Activated naive CD4-positive, alpha-beta T cell treated with anti-CD3 and anti-CD28 coated beads for 36 hours (primary cell): Measurements from ENCODE around the gene NPY2R. TPM values are rescaled to one million over a fixed set of nuclear protein-coding genes. Genes with fewer than 3 reads are reported as not detected.

ENCODE experiments used
- CTCF ChIA-PET: fragments of 350-600 bp; sonication (Branson Sonifier 250); formaldehyde crosslinking; loops from one replicate; lab custom pipeline; 2021; ENCODE audit warnings: antibody characterized with exemption; lab: Charles Lee
- DNase-seq: peaks from one replicate; pipeline ENCODE4 v3.0.0-alpha.2; 2020
- H3K27ac Mint-ChIP-seq: one replicate; pipeline ENCODE4 v1.8.0; 2021; ENCODE audit warnings: mild to moderate bottlenecking, mixed read lengths
- H3K27me3 Mint-ChIP-seq: one replicate; pipeline ENCODE4 v1.8.0; 2021; ENCODE audit warnings: low read depth, mixed read lengths
- H3K36me3 Mint-ChIP-seq: one replicate; pipeline ENCODE4 v1.8.0; 2021; ENCODE audit warnings: low read depth, mixed read lengths
- H3K4me1 Mint-ChIP-seq: one replicate; pipeline ENCODE4 v1.8.0; 2021; ENCODE audit warnings: low read depth, mixed read lengths
- H3K4me3 Mint-ChIP-seq: one replicate; pipeline ENCODE4 v1.8.0; 2021; ENCODE audit warnings: mild to moderate bottlenecking, moderate library complexity, mixed read lengths
- H3K9me3 Mint-ChIP-seq: one replicate; pipeline ENCODE4 v1.8.0; 2021; ENCODE audit warnings: mixed read lengths
- intact Hi-C: fragments of 100-400 bp; cut with micrococcal nuclease; formaldehyde crosslinking; loops from one replicate; pipeline ENCODE4 v1.15.1; 2023
- total RNA-seq, 2 experiments: library from RNA; stranded (reverse); gene quantifications; one replicate each; pipeline ENCODE4 v1.2.3, GENCODE V29; 2021

Gene NPY2R
- total RNA-seq, 2 experiments from 2014 or later, result not detected

DNA sequence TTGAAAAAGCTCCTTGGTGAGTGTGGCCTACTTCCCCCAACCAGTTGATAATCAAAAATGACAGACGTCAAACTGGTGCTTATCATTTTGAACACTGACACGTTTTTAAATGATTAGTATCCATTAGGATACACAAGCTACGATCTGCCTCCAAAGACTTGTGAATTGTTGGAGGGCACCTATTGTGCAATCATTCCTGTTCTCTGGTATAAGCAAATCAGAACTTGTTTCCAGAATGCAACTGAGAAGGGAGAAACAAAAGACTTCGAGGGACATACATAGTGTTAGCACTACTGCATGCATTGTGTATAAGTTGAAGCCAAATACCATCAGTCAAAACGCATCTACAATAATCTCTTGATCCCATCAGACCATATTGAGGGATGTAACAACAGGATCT lies 11.6 kb downstream of the NPY2R start:
- Mint-ChIP-seq H3K27ac (no peak overlapping the region), H3K4me1 (no peaks in the 10 kb centered on the region), H3K9me3 (no peaks in the 10 kb centered on the region), H3K36me3 (no peaks in the 10 kb centered on the region), H3K4me3 (no peak overlapping the region), H3K27me3 (peaks cover 5% of the 10 kb centered on the region)
- intact Hi-C loops, result no loop called here
- CTCF ChIA-PET, result no interaction called here
- DNase-seq, result no peak

DNA sequence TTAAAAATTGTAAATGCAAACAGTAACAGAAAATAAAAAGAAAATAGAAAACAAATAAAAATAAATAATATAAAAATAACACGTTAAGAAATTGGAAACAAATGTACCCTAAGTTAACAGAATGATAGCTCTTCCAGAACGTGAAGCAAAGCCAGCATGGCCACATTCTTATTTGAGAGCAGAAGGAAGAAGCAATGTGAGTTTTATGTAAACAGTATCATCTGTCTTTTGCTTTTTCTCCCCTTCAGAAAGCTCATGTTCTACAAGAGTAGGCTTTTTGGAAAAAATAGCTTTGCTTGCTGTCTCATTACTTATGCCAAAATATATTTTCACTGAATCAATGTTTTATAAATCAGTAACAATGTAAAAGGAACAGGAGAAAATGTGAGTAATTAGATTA lies 18.7 kb downstream of the NPY2R start:
- intact Hi-C loops, result no loop called here
- Mint-ChIP-seq H3K27me3 (no peaks in the 10 kb centered on the region), H3K9me3 (no peaks in the 10 kb centered on the region), H3K4me1 (no peaks in the 10 kb centered on the region), H3K4me3 (no peak overlapping the region), H3K36me3 (no peaks in the 10 kb centered on the region), H3K27ac (no peak overlapping the region)
- CTCF ChIA-PET, result interaction anchor here (1.3 kb wide), 1 partner anchor 20 kb away, joined by 4 read pairs; no protein-coding TSS in a partner anchor
- no peak for DNase-seq

DNA sequence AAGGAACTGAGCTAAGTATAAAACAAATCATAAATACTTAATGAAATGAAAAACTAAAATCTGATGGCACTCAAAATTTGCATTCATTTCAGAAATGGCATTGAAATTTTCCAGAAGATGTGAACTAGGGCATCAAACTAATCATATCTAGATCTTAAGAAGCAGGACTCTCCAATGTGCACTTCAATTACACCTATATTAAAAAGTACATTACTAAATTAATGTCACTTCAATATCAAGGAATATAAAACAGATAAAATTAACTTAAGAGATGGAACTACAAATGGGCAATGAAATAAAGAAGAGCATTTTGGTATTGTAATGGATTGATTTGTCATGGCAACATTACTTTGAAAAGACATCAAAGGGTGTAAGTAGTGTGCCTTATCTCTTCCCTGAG lies 20.3 kb downstream of the NPY2R start:
- no peaks in the 10 kb centered on the region for H3K36me3 Mint-ChIP-seq
- H3K27me3 Mint-ChIP-seq, result no peaks in the 10 kb centered on the region
- H3K9me3 Mint-ChIP-seq, result no peaks in the 10 kb centered on the region
- H3K4me1 Mint-ChIP-seq, result no peaks in the 10 kb centered on the region
- intact Hi-C loops, result no loop called here
- no peak for DNase-seq
- H3K4me3 Mint-ChIP-seq, result no peak overlapping the region
- H3K27ac Mint-ChIP-seq, result no peak overlapping the region
- CTCF ChIA-PET, result no interaction called here

DNA sequence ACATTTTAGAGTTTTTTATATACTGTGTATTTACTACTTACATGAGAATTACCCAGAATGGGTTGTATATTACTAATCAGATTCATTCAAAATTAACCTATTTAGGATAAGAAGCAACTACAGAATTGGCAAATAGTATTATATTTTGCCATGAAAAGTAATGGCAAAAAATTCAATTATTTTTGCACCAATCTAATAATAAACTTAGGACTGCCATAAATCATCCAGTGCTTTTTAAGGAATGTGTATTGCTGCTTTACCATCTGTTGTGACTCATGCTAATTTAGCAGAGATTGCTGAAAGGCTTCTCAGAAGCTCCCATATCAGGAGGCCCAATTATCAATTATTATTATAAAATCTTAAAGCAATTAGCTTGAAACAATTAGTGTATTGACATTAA lies 24.0 kb downstream of the NPY2R start:
- Mint-ChIP-seq H3K36me3 (no peaks in the 10 kb centered on the region), H3K9me3 (no peaks in the 10 kb centered on the region), H3K4me1 (no peaks in the 10 kb centered on the region), H3K4me3 (no peak overlapping the region), H3K27ac (no peak overlapping the region), H3K27me3 (no peaks in the 10 kb centered on the region)
- intact Hi-C loops, result no loop called here
- CTCF ChIA-PET, result no interaction called here
- no peak for DNase-seq

DNA sequence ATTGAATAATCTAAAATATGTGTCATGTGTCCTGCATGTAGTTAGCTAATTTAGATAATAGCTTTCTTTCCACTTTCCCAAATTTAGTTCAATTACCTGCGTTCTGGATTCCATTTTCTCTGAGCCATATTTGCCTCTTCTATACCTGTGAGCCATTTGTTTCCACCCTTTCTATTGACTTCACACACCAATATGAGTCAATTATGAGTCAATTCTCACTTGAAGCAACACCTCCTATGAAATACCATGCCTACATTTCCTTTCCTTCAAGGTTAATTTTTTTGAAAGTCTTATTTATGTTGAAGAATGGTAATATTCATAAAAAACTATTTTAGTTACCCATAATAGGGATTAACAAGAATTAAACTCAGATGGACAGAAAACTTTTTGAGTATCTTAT lies 25.8 kb downstream of the NPY2R start:
- Mint-ChIP-seq H3K27ac (no peak overlapping the region), H3K4me3 (no peak overlapping the region), H3K36me3 (no peaks in the 10 kb centered on the region), H3K9me3 (no peaks in the 10 kb centered on the region), H3K4me1 (no peaks in the 10 kb centered on the region), H3K27me3 (no peaks in the 10 kb centered on the region)
- CTCF ChIA-PET, result no interaction called here
- no peak for DNase-seq
- intact Hi-C loops, result no loop called here

DNA sequence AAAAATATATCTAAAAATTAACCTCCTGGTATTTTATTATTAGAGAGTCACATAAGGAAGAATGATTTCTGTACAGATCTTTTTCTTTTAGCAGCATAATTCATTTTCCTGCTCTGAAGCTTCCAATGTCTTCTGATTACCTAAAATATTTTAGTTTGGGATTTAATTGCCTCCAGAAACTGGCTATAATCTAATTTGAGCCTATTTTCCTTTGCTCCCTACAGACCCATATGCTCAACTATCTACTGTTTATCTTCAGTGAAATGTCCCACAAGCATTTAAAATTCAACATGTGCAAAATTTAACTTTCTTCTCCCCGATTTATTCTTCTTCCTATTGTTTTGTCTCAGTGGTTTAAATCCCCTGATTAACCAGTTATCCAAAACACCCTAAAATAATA lies 29.1 kb downstream of the NPY2R start:
- H3K9me3 Mint-ChIP-seq, result no peaks in the 10 kb centered on the region
- CTCF ChIA-PET, result no interaction called here
- H3K4me3 Mint-ChIP-seq, result no peak overlapping the region
- DNase-seq, result no peak
- H3K27me3 Mint-ChIP-seq, result no peaks in the 10 kb centered on the region
- no peak overlapping the region for H3K27ac Mint-ChIP-seq
- intact Hi-C loops, result no loop called here
- no peaks in the 10 kb centered on the region for H3K36me3 Mint-ChIP-seq
- H3K4me1 Mint-ChIP-seq, result no peaks in the 10 kb centered on the region

DNA sequence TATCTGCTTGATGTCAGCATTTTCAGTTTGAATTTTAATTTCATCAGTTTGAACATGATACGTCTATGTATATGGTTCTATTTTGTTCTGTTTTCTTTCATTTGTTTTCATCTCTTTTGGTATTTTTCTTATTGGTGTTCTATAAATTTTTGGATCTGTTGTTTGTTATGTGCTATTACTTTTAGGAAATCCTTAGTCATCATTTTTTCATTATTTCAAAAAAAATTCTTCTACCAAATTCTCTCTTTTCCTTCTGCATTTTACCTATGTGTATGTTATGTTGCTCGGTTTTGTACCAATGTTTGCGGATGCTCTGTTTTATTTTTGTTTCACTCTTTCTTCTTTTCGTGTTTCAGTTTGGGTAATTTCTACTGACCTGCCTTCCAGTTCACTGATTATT lies 32.8 kb downstream of the NPY2R start:
- Mint-ChIP-seq H3K27me3 (peaks cover 5% of the 10 kb centered on the region), H3K36me3 (no peaks in the 10 kb centered on the region), H3K27ac (no peak overlapping the region), H3K4me1 (no peaks in the 10 kb centered on the region), H3K4me3 (no peak overlapping the region), H3K9me3 (no peaks in the 10 kb centered on the region)
- CTCF ChIA-PET, result no interaction called here
- intact Hi-C loops, result no loop called here
- DNase-seq, result no peak

DNA sequence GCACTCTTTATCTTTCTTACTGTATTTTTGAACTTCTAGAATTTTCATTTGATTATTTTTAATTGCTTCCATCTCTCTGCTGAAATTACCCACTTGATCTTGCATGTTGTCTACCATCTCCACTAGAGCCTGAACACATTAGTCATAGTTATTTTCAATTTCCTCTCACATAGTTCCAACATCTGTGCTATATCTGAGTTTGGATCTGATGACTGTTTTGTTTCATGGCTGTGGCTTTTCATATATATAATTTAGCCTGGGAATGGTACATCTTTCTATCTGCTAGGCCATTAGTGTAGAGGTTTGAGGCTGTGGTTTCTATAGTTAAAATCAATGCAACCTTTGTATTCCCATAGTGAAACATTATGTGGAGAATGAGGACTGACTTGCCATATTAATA lies 33.2 kb downstream of the NPY2R start:
- Mint-ChIP-seq H3K27ac (no peak overlapping the region), H3K4me1 (no peaks in the 10 kb centered on the region), H3K9me3 (no peaks in the 10 kb centered on the region), H3K4me3 (no peak overlapping the region), H3K36me3 (no peaks in the 10 kb centered on the region), H3K27me3 (peaks cover 5% of the 10 kb centered on the region)
- CTCF ChIA-PET, result no interaction called here
- intact Hi-C loops, result no loop called here
- DNase-seq, result no peak

DNA sequence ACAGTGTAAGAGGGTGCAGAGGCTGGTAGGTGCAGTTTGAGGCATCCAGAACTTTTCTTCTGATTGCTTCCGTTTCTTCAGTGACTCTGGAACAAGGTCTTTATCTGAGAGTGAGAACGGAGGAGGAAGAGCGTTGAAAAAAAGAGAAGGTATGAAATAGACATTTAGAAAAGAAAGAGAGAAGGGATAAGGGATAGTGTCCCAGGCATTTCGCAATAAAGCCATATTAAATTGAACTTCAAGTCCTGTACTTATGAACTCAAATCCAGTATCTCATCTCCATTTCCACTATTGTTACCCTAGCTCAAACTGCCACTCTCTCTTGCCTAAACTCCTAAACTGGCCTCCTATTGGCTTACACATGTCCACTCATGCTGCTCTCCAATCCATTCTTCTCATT lies 36.7 kb downstream of the NPY2R start:
- Mint-ChIP-seq H3K27ac (no peak overlapping the region), H3K4me3 (no peak overlapping the region), H3K9me3 (no peaks in the 10 kb centered on the region), H3K36me3 (no peaks in the 10 kb centered on the region), H3K27me3 (peaks cover 5% of the 10 kb centered on the region), H3K4me1 (no peaks in the 10 kb centered on the region)
- CTCF ChIA-PET, result no interaction called here
- intact Hi-C loops, result no loop called here
- DNase-seq, result no peak

DNA sequence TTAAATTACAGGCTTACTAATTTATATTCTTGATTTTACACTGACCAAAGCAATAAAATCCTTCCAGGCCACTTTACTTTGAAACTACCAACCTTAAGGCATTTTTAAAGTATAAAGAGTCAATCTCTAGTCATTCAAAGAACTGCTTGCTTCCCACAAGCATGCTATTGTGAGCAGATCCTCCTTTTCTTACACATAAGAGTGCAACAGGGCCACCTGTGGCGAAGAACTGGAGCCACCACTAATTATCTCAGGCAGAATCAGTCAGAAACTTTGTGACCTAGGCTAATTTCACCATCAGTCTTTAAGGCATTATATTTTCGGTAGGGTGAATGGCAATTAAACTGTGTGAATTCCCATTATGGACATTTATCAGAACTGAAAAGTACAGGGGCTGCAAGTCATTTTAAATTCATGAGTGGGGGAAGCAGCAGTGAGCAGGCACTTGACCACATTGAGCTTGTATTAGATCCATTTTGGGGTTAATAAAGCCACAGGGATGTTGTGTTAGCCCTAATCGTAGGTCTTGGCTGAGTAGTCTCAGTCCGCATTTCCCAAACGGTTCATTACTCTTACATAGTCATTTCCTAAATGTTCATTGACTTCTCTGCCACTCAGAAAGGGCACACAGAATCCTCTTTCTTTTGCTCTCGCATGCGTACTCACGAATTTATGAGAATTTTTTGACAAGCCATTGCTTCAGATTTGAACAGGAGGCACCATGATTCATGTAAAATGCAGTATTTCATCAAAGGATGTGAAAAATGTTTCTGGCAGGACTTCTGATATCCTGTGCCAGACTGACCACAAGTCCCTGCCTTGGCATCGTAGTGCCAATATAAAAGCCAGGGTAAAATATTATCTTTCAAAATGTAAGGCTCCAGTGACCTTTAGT lies 39.8 kb downstream of the NPY2R start:
- intact Hi-C loops, result no loop called here
- CTCF ChIA-PET, result interaction anchor here (0.7 kb wide), 1 partner anchor 477 kb away, joined by 3 read pairs; no protein-coding TSS in a partner anchor
- DNase-seq, result no peak
- Mint-ChIP-seq H3K27ac (no peak overlapping the region), H3K4me3 (no peak overlapping the region), H3K27me3 (peaks cover 5% of the 10 kb centered on the region), H3K36me3 (no peaks in the 10 kb centered on the region), H3K4me1 (no peaks in the 10 kb centered on the region), H3K9me3 (no peaks in the 10 kb centered on the region)

DNA sequence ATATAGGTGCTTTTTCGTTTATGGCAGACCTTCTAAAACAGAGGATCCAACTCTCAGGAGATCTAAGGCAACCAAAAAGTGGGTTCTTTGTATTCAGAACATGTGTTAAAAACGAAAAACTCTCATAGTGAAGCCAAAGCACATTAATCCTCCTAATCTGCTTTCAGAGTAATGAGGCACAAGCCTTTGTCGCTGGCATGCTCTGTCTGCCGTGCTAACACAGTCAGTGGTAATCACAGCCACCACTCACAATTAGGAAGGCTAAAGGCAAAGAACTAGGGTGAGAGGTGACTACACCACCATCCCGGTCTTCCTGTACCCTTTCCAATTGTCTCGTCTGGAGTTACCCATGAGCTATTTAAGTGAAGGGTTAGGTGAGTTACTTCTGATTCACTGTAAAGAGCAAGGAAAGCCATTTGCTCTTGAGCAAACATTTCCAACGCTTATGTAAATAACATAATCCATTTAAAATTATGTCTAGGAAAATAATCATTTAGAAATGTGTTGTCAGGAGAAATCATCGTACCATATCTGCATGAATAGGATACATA lies 40.7 kb downstream of the NPY2R start:
- CTCF ChIA-PET, result interaction anchor here (0.7 kb wide), 1 partner anchor 478 kb away, joined by 3 read pairs; no protein-coding TSS in a partner anchor
- intact Hi-C loops, result no loop called here
- H3K27ac Mint-ChIP-seq, result no peak overlapping the region
- no peaks in the 10 kb centered on the region for H3K4me1 Mint-ChIP-seq
- H3K27me3 Mint-ChIP-seq, result peaks cover 5% of the 10 kb centered on the region
- no peak overlapping the region for H3K4me3 Mint-ChIP-seq
- DNase-seq, result no peak
- H3K9me3 Mint-ChIP-seq, result no peaks in the 10 kb centered on the region
- H3K36me3 Mint-ChIP-seq, result no peaks in the 10 kb centered on the region

DNA sequence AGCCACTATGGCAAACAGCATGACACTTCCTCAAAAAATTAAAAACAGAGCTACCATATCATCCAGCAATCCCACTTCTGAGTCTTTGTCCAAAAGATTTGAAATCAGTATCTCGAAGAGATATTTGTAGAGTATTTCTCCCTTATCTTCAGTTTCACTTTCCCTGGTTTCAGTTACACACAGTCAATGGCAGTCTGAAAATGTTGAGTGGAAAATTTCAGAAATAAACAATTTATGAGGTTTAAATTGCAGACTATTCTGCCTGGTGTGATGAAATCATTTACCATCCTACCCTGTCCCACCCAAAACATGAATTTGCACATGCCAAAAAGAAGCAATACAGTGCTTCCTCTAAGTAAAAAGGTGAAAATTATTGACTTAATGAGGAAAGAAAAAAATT lies 43.9 kb downstream of the NPY2R start:
- intact Hi-C loops, result no loop called here
- no peaks in the 10 kb centered on the region for H3K36me3 Mint-ChIP-seq
- CTCF ChIA-PET, result interaction anchor here (0.8 kb wide), 1 partner anchor 870 kb away, joined by 3 read pairs; no protein-coding TSS in a partner anchor
- H3K27me3 Mint-ChIP-seq, result peaks cover 2% of the 10 kb centered on the region
- no peak overlapping the region for H3K4me3 Mint-ChIP-seq
- no peak overlapping the region for H3K27ac Mint-ChIP-seq
- H3K9me3 Mint-ChIP-seq, result no peaks in the 10 kb centered on the region
- no peak for DNase-seq
- no peaks in the 10 kb centered on the region for H3K4me1 Mint-ChIP-seq

DNA sequence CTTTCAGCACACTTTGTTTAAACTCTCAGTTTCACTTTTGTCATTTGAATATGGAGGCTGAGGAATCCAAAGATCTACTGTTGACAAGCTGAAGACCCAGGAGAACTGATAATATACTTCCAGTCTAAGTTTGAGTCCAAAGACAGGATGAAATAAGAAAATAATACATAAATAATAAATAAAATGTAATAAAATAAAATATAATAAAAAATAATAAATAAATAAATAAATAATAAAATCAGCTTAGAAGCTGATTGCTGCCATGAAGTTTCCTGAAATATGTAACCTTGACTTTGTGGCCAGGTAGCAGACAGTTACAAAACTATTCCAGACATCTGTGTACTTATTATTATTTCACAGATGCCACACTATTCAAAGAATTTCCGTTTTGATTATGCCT lies 55.0 kb downstream of the NPY2R start:
- intact Hi-C loops, result no loop called here
- H3K9me3 Mint-ChIP-seq, result no peaks in the 10 kb centered on the region
- H3K4me1 Mint-ChIP-seq, result no peaks in the 10 kb centered on the region
- H3K4me3 Mint-ChIP-seq, result no peak overlapping the region
- CTCF ChIA-PET, result no interaction called here
- H3K36me3 Mint-ChIP-seq, result no peaks in the 10 kb centered on the region
- no peak overlapping the region for H3K27ac Mint-ChIP-seq
- peaks cover 6% of the 10 kb centered on the region for H3K27me3 Mint-ChIP-seq
- DNase-seq, result no peak
